ENCODE data around the gene TKT. TPM values are rescaled to one million over a fixed set of nuclear protein-coding genes. Genes with fewer than 3 reads are reported as not detected.

The TKT gene
- total RNA-seq, 4 donors from 2014 or later: 18.5 to 41.3 (median 23.8) TPM

DNA sequence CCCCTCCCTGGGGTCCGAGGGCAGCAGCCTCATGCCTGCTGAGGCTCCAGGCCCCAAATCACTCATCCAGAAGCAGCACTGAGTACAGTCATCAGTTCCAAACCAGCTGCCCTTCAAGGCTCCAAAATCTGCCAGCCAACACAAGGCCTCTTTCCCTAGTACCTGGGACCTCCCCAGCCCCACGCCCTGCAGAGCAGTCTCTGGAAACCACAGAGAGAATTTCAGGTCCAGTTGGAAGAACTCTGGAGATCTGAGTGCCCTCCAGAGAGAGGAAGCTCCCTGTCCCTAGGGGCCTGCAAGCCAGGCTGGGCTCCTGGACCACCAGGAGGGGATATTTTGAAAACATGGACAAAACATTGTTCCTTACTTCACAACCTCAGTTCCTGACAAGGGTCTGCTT, 26.2 kb downstream of the TKT start:
- no peak overlapping the region for H3K4me3 ChIP-seq
- no peak overlapping the region for H3K27ac ChIP-seq
- no peak for DNase-seq
- H3K27me3 ChIP-seq: no peaks in the 10 kb centered on the region
- in situ Hi-C loops (cut with MboI; ENCODE audit: low sequenced_read_pairs in 4 of 4) (no loop called here), intact Hi-C loops (cut with DNase I; ENCODE audit: low total_unique reads) (loop anchor here (10.0 kb wide), 1 partner anchor 485 kb away; no protein-coding TSS in a partner anchor)
- no peak for TF ChIP-seq POLR2A (IDR thresholded peaks at IDR 0.05)
- TF ChIP-seq, protein P1, sequence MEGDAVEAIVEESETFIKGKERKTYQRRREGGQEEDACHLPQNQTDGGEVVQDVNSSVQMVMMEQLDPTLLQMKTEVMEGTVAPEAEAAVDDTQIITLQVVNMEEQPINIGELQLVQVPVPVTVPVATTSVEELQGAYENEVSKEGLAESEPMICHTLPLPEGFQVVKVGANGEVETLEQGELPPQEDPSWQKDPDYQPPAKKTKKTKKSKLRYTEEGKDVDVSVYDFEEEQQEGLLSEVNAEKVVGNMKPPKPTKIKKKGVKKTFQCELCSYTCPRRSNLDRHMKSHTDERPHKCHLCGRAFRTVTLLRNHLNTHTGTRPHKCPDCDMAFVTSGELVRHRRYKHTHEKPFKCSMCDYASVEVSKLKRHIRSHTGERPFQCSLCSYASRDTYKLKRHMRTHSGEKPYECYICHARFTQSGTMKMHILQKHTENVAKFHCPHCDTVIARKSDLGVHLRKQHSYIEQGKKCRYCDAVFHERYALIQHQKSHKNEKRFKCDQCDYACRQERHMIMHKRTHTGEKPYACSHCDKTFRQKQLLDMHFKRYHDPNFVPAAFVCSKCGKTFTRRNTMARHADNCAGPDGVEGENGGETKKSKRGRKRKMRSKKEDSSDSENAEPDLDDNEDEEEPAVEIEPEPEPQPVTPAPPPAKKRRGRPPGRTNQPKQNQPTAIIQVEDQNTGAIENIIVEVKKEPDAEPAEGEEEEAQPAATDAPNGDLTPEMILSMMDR (IDR thresholded peaks at IDR 0.05 in 4 of 5, conservative IDR thresholded peaks at IDR 0.05 in 1 of 5): no peak
- H3K36me3 ChIP-seq: peaks cover 7 to 100% of the 10 kb centered on the region in 2 donors
- no peaks in the 10 kb centered on the region for H3K9me3 ChIP-seq
- H3K4me1 ChIP-seq: no peaks in the 10 kb centered on the region
- no peak for ATAC-seq

DNA sequence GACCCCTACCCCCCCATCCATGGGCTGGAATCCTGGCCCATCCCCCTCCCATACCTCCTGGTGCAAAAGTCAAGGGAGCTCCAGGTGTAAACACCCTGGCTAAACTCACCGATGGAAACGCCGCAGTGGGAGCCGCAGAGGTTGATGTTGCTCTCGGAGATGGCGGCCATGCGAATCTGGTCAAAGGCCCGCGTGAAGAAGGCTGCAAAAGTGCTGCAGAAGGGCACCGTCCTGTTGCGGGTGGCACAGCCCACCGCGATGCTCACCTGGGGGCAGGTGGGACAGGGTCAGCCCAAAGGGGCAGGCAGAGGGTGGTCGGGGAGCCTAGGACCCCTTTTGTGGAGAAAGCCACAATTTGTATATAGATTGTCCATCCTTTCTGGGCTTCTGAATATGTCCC, 26.7 kb downstream of the TKT start:
- Histone ChIP-seq H3K9me3 (no peaks in the 10 kb centered on the region), H3K27ac (no peak overlapping the region), H3K4me3 (no peak overlapping the region), H3K4me1 (no peaks in the 10 kb centered on the region), H3K36me3 (peaks cover 7 to 100% of the 10 kb centered on the region in 2 donors), H3K27me3 (no peaks in the 10 kb centered on the region)
- no peak for DNase-seq
- TF ChIP-seq POLR2A (IDR thresholded peaks at IDR 0.05): no peak
- TF ChIP-seq, protein P1 (IDR thresholded peaks at IDR 0.05 in 4 of 5, conservative IDR thresholded peaks at IDR 0.05 in 1 of 5): no peak
- in situ Hi-C loops (cut with MboI; ENCODE audit: low sequenced_read_pairs in 4 of 4): no loop called here
- intact Hi-C loops (cut with DNase I; ENCODE audit: low total_unique reads): loop anchor here (10.0 kb wide), 1 partner anchor 486 kb away; no protein-coding TSS in a partner anchor
- no peak for ATAC-seq

DNA sequence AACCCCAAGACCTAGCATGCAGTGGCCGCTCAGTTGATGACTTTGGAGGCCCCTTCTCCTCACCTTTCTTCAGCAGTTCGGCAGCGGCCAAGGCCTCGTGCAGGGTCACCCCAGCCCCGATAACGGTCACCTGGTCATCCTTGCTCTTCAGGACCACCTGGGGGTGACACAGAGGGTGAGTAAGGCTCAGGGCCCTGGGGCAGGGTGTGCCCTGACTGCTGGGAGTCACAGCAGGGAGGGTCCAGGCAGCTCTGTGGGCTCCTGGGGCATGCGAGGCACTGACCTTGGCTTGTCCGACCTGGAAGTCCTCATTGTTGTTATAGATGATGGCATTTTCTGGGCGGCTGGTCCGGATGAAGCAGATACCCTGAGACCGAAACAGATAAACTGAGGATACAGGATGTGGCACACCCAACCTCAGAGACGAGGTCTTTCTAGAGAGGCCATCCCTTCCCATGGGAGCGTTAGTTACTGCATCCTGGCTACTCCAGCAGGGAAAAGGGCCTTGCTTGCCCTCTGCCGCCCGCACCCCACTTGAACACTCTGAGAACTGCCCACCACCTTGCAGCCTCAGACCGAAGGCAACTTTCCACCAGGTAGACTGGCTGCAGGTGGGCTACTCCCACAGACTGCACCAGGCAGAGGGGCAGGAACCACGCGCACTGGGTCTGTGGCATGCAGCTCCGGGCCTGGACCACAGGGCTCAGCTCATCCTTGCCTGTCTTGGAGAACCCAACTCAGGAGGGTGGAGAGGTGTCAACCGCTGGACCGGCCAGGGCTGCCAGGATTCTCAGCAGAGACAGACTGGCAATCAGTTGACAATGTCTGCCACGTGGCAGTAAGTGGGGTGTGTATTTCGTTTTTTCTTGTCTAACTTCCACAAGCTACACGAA, 27.6 kb downstream of the TKT start:
- in situ Hi-C loops (cut with MboI; ENCODE audit: low sequenced_read_pairs in 4 of 4): no loop called here
- H3K4me1 ChIP-seq: no peaks in the 10 kb centered on the region
- H3K9me3 ChIP-seq: no peaks in the 10 kb centered on the region
- peaks cover 7 to 100% of the 10 kb centered on the region in 2 donors for H3K36me3 ChIP-seq
- no peak for ATAC-seq
- H3K4me3 ChIP-seq: no peak overlapping the region
- H3K27me3 ChIP-seq: no peaks in the 10 kb centered on the region
- DNase-seq: no peak
- no peak overlapping the region for H3K27ac ChIP-seq
- no peak for TF ChIP-seq POLR2A (IDR thresholded peaks at IDR 0.05)
- TF ChIP-seq, protein P1 (IDR thresholded peaks at IDR 0.05 in 4 of 5, conservative IDR thresholded peaks at IDR 0.05 in 1 of 5): no peak
- intact Hi-C loops (cut with DNase I; ENCODE audit: low total_unique reads): loop anchor here (10.0 kb wide), 1 partner anchor 487 kb away; no protein-coding TSS in a partner anchor

DNA sequence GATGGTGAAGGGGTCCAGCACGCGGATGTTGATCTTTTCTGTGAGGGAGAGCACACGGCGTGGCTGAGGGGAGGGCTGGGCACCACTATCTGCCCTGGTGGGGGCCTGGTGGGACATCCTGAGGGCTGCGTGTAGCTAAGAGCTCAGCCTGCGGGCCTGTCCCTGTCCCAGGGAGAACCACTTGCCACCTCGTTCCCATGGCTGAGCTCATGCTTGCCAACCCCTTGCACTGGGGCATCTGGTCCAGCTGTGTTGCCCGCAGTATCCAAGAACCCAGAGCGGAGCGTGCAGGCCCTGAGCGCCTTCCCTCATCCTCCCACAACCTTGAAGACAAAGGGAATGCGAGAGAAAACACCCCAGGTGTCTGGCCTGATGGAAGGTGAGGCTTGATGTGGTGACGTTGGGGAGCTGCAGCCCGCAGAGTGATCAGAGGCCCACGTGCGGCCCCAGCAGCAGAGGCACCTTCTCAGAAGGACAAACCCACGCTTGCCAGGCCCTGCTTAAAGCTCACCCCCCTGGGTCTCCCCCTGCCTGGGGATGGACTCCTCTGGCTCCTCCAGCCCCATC, 28.9 kb downstream of the TKT start:
- in situ Hi-C loops (cut with MboI; ENCODE audit: low sequenced_read_pairs in 4 of 4): no loop called here
- Histone ChIP-seq H3K4me1 (no peaks in the 10 kb centered on the region), H3K9me3 (no peaks in the 10 kb centered on the region), H3K27ac (no peak overlapping the region), H3K36me3 (peaks cover 7 to 87% of the 10 kb centered on the region in 2 donors), H3K4me3 (no peak overlapping the region), H3K27me3 (no peaks in the 10 kb centered on the region)
- intact Hi-C loops (cut with DNase I; ENCODE audit: low total_unique reads): loop anchor here (10.0 kb wide), 1 partner anchor 488 kb away; no protein-coding TSS in a partner anchor
- TF ChIP-seq POLR2A (IDR thresholded peaks at IDR 0.05): no peak
- TF ChIP-seq, protein P1 (IDR thresholded peaks at IDR 0.05 in 4 of 5, conservative IDR thresholded peaks at IDR 0.05 in 1 of 5): no peak
- ATAC-seq (no peak), DNase-seq (no peak)
